Thyroid gland (tissue), 4 donors: Measurements from ENCODE around the gene SMIM27.

Experiments used
- CTCF ChIP-seq, 6 experiments: fragments of 200-600 bp in 3 of 6; fragments of 450-650 bp in 3 of 6; sonication (generic) in 3 of 6; IDR thresholded peaks; one replicate each; pipeline ENCODE4 v1.5.1; 2016 to 2019; ENCODE audit warnings: antibody characterized with exemption in 6 of 6, mild to moderate bottlenecking in 2 of 6, inconsistent platforms in 1 of 6, moderate library complexity in 1 of 6
- POLR2A ChIP-seq, 2 donors: fragments of 450-650 bp; IDR thresholded peaks; one replicate each; pipeline ENCODE4 v1.6.1; 2017; ENCODE audit warnings: antibody characterized with exemption in 2 of 2, mild to moderate bottlenecking in 2 of 2, moderate library complexity in 1 of 2

DNA sequence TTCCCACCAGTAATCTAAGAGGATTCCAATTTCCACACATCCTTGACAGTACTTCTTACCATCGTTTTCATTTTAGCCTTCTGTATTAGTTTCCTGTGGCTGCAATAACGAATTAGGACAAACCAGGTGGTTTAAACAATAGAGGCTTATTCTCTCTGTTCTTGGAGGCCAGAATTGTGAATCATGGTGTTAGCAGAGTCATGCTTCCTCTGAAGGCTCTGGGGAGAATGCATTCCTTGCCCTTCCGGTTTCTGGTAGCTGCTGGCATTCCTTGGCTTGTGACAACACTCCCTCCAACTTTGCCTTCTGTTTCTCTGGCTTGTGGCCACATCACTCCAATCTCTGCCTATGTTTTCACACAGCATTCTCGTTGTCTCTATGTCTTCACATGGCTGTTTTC, 49.7 kb upstream of the SMIM27 start:
- TF ChIP-seq CTCF (IDR thresholded peaks at IDR 0.05) (no peak), POLR2A (IDR thresholded peaks at IDR 0.05) (no peak)
